Fibroblast of lung (primary cell): Measurements from ENCODE around the gene CXADR. TPM values are rescaled to one million over a fixed set of nuclear protein-coding genes. Genes with fewer than 3 reads are reported as not detected.

Experiments
- DNase-seq, 2 donors: peaks; one replicate each; pipeline versions ENCODE4 v3.0.0 to v3.0.0-alpha.2; 2010; ENCODE audit warnings: low read depth in 2 of 2
- H2AFZ ChIP-seq: 2 replicates; pipeline ENCODE4 v1.5.1; 2012; ENCODE audit warnings: low read length, control low read depth, inconsistent platforms
- H3K27ac ChIP-seq: 2 replicates; pipeline ENCODE4 v1.5.1; 2011; ENCODE audit warnings: low read length, control low read depth; ENCODE audit not compliant: insufficient read depth
- H3K27me3 ChIP-seq: 2 replicates; pipeline ENCODE4 v1.5.1; 2011; ENCODE audit warnings: mild to moderate bottlenecking, low read length; ENCODE audit not compliant: control insufficient read depth, insufficient read depth
- H3K36me3 ChIP-seq: 2 replicates; pipeline ENCODE4 v1.5.1; 2011; ENCODE audit warnings: low read length; ENCODE audit not compliant: control insufficient read depth, insufficient read depth
- H3K4me1 ChIP-seq: 2 replicates; pipeline ENCODE4 v1.5.1; 2011; ENCODE audit warnings: low read length; ENCODE audit not compliant: control insufficient read depth, insufficient read depth; ENCODE audit errors: extremely low read depth
- H3K4me2 ChIP-seq: 2 replicates; pipeline ENCODE4 v1.5.1; 2011; ENCODE audit warnings: low read length, control low read depth; ENCODE audit not compliant: insufficient read depth; ENCODE audit errors: extremely low read depth
- H3K4me3 ChIP-seq, 4 experiments: fragments of 200-600 bp in 1 of 4; sonication (generic) in 1 of 4; replicated peaks in 1 of 4; 2 replicates each; pipeline ENCODE4 v1.5.1; 2011 to 2016; ENCODE audit warnings: low read length in 4 of 4, low read depth in 3 of 4, mild to moderate bottlenecking in 3 of 4, control low read depth in 2 of 4, inconsistent platforms in 1 of 4, mixed read lengths in 1 of 4; ENCODE audit not compliant: insufficient read depth in 1 of 4; ENCODE audit errors: control extremely low read depth in 1 of 4
- H3K79me2 ChIP-seq: 2 replicates; pipeline ENCODE4 v1.5.1; 2012; ENCODE audit warnings: mild to moderate bottlenecking, low read length, inconsistent platforms; ENCODE audit not compliant: control insufficient read depth, insufficient read depth
- H3K9ac ChIP-seq: 2 replicates; pipeline ENCODE4 v1.5.1; 2011; ENCODE audit warnings: mild to moderate bottlenecking, low read length, control low read depth; ENCODE audit not compliant: insufficient read depth
- H3K9me3 ChIP-seq: 2 replicates; pipeline ENCODE4 v1.5.1; 2012; ENCODE audit warnings: low read depth, low read length; ENCODE audit not compliant: control insufficient read depth, insufficient read depth
- H4K20me1 ChIP-seq: 2 replicates; pipeline ENCODE4 v1.5.1; 2011; ENCODE audit warnings: low read length; ENCODE audit not compliant: control insufficient read depth, insufficient read depth; ENCODE audit errors: extremely low read depth
- CTCF ChIP-seq, 2 donors: IDR thresholded peaks in 1 of 2; conservative IDR thresholded peaks in 1 of 2; 1 replicate in 1 of 2; 2 replicates in 1 of 2; pipeline ENCODE4 v1.5.1; 2011 to 2012; ENCODE audit warnings: low read length in 2 of 2, control low read depth in 1 of 2, inconsistent platforms in 1 of 2, low read depth in 1 of 2, mild to moderate bottlenecking in 1 of 2
- EZH2 ChIP-seq: IDR thresholded peaks from 2 replicates; pipeline ENCODE4 v1.5.1; 2012; ENCODE audit warnings: low read length, control low read depth, mild to moderate bottlenecking; ENCODE audit errors: missing control alignments
- polyA plus RNA-seq, 2 donors: library from polyadenylated mRNA; depleted of rRNA in 1 of 2; stranded (reverse) in 1 of 2; unstranded in 1 of 2; fragments of >200 nt; gene quantifications; 2 replicates each; pipeline ENCODE4 v1.2.1, GENCODE V29; 2011 to 2012; ENCODE audit warnings: missing spikeins in 1 of 2
- total RNA-seq: library from RNA; depleted of rRNA; stranded (reverse); fragments of >200 nt; gene quantifications from 2 replicates; pipeline ENCODE4 v1.2.1, GENCODE V29; 2014

CXADR gene
- total and polyA plus RNA-seq, 2 donors (not counting 1 experiment from before 2014, with no cell fraction given): 0.69 to 9.9 TPM

- H3K9ac ChIP-seq: no peak overlapping the region
- no peak overlapping the region for H3K27ac ChIP-seq
- no peak overlapping the region for H3K4me2 ChIP-seq
Measured at GRCh38 chr21:17527711-17528110, 14.9 kb downstream of the CXADR start.

GRCh38 chr21:17529648-17530047, 16.8 kb downstream of the CXADR start:
- H3K79me2 ChIP-seq: no peaks in the 10 kb centered on the region
- no peak overlapping the region for H3K4me3 ChIP-seq
- H4K20me1 ChIP-seq: no peaks in the 10 kb centered on the region
- no peak overlapping the region for H2AFZ ChIP-seq
- H3K27me3 ChIP-seq: no peaks in the 10 kb centered on the region
- no peak overlapping the region for H3K4me2 ChIP-seq
- H3K4me1 ChIP-seq: no peaks in the 10 kb centered on the region
- no peak overlapping the region for H3K27ac ChIP-seq
- no peak overlapping the region for H3K9ac ChIP-seq
- no peak for DNase-seq
- no peaks in the 10 kb centered on the region for H3K36me3 ChIP-seq
- H3K9me3 ChIP-seq: no peaks in the 10 kb centered on the region
- TF ChIP-seq EZH2: no peak
- TF ChIP-seq CTCF (conservative IDR thresholded peaks at IDR 0.05 in 1 of 2, IDR thresholded peaks at IDR 0.05 in 1 of 2; ENCODE audit: low read depth in 1 of 2, low read length in 2 of 2): no peak

More at GRCh38 chr21:17527711-17528110, 14.9 kb downstream of the CXADR start:
- H3K4me3 ChIP-seq: no peak overlapping the region
- H2AFZ ChIP-seq: no peak overlapping the region
- no peaks in the 10 kb centered on the region for H3K27me3 ChIP-seq
- H3K79me2 ChIP-seq: no peaks in the 10 kb centered on the region
- H3K4me1 ChIP-seq: no peaks in the 10 kb centered on the region
- H3K9me3 ChIP-seq: no peaks in the 10 kb centered on the region
- H3K36me3 ChIP-seq: no peaks in the 10 kb centered on the region
- TF ChIP-seq EZH2 (no peak), CTCF (conservative IDR thresholded peaks at IDR 0.05 in 1 of 2, IDR thresholded peaks at IDR 0.05 in 1 of 2; ENCODE audit: low read depth in 1 of 2, low read length in 2 of 2) (no peak)
- no peaks in the 10 kb centered on the region for H4K20me1 ChIP-seq
- DNase-seq: no peak

GRCh38 chr21:17532292-17532691, 19.4 kb downstream of the CXADR start:
- Histone ChIP-seq H3K4me2 (no peak overlapping the region), H3K27ac (no peak overlapping the region), H4K20me1 (no peaks in the 10 kb centered on the region), H3K36me3 (no peaks in the 10 kb centered on the region), H3K9ac (no peak overlapping the region), H3K4me3 (no peak overlapping the region), H3K27me3 (no peaks in the 10 kb centered on the region), H3K4me1 (no peaks in the 10 kb centered on the region), H3K9me3 (no peaks in the 10 kb centered on the region), H3K79me2 (no peaks in the 10 kb centered on the region), H2AFZ (no peak overlapping the region)
- no peak for DNase-seq
- no peak for TF ChIP-seq CTCF (conservative IDR thresholded peaks at IDR 0.05 in 1 of 2, IDR thresholded peaks at IDR 0.05 in 1 of 2; ENCODE audit: low read depth in 1 of 2, low read length in 2 of 2)
- TF ChIP-seq EZH2: no peak
